Measurements from ENCODE around the gene NTHL1. TPM values are rescaled to one million over a fixed set of nuclear protein-coding genes. Genes with fewer than 3 reads are reported as not detected.

The NTHL1 gene
- total RNA-seq, 2 experiments from 2014 or later, result 28.2 to 29.8 TPM

DNA sequence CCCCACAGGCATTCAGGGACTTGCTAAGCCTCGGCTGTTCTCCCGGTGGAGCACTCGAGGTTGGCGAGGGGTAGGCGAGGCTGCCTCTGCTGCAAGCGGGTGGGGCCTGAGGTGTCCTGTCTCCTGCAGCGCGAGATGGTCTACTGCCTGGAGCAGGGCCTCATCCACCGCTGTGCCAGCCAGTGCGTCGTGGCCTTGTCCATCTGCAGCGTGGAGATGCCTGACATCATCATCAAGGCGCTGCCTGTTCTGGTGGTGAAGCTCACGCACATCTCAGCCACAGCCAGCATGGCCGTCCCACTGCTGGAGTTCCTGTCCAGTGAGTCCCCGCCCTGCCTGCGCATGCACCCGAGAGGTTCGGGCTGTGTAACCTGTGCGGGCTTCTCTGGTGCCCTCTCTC, 26.4 kb upstream of the NTHL1 start:
- no peaks in the 10 kb centered on the region for H3K9me3 Mint-ChIP-seq
- H3K27ac Mint-ChIP-seq, result no peak overlapping the region
- CTCF ChIA-PET, result no interaction called here
- TF ChIP-seq, protein P1, sequence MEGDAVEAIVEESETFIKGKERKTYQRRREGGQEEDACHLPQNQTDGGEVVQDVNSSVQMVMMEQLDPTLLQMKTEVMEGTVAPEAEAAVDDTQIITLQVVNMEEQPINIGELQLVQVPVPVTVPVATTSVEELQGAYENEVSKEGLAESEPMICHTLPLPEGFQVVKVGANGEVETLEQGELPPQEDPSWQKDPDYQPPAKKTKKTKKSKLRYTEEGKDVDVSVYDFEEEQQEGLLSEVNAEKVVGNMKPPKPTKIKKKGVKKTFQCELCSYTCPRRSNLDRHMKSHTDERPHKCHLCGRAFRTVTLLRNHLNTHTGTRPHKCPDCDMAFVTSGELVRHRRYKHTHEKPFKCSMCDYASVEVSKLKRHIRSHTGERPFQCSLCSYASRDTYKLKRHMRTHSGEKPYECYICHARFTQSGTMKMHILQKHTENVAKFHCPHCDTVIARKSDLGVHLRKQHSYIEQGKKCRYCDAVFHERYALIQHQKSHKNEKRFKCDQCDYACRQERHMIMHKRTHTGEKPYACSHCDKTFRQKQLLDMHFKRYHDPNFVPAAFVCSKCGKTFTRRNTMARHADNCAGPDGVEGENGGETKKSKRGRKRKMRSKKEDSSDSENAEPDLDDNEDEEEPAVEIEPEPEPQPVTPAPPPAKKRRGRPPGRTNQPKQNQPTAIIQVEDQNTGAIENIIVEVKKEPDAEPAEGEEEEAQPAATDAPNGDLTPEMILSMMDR (IDR thresholded peaks at IDR 0.05), result no peak
- no peak overlapping the region for H3K4me3 Mint-ChIP-seq
- intact Hi-C loops (cut with micrococcal nuclease), result no loop called here
- H3K27me3 Mint-ChIP-seq, result no peaks in the 10 kb centered on the region
- peaks cover 2% of the 10 kb centered on the region for H3K36me3 Mint-ChIP-seq (ENCODE audit: low read depth)
- POLR2A ChIA-PET, result no interaction called here
- H3K4me1 Mint-ChIP-seq (ENCODE audit: low read depth), result no peaks in the 10 kb centered on the region
- DNase-seq (no peak), ATAC-seq (no peak)

DNA sequence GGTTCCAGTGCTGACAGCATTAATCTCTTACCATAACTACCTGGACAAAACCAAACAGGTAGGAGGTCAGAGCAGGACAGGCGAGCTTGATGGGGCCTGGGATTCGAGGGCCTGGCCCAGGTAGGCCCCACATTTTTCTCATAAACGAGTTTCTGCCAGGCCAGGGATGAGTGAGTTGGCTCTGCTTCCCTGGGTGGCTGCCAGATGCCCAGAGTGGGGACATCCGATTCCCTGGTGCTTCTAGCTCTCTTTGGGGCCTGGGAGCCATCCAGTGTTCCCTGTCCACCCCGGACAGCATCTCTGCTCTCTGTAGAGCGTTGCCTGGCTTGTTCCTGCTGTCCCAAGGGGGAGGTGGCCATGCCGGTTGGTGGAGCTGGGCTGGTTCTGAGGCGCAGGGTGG, 25.3 kb upstream of the NTHL1 start:
- peaks cover 4% of the 10 kb centered on the region for H3K36me3 Mint-ChIP-seq (ENCODE audit: low read depth)
- TF ChIP-seq, protein P1 (IDR thresholded peaks at IDR 0.05), result no peak
- no peak overlapping the region for H3K4me3 Mint-ChIP-seq
- H3K9me3 Mint-ChIP-seq, result no peaks in the 10 kb centered on the region
- no peaks in the 10 kb centered on the region for H3K4me1 Mint-ChIP-seq (ENCODE audit: low read depth)
- DNase-seq, result no peak
- H3K27ac Mint-ChIP-seq, result no peak overlapping the region
- POLR2A ChIA-PET, result interaction anchor here (1.4 kb wide), 1 partner anchor 82 kb away, joined by 4 read pairs; the partner anchor contains the start of gene TRAF7
- intact Hi-C loops (cut with micrococcal nuclease), result no loop called here
- CTCF ChIA-PET, result no interaction called here
- no peaks in the 10 kb centered on the region for H3K27me3 Mint-ChIP-seq
- ATAC-seq, result no peak

DNA sequence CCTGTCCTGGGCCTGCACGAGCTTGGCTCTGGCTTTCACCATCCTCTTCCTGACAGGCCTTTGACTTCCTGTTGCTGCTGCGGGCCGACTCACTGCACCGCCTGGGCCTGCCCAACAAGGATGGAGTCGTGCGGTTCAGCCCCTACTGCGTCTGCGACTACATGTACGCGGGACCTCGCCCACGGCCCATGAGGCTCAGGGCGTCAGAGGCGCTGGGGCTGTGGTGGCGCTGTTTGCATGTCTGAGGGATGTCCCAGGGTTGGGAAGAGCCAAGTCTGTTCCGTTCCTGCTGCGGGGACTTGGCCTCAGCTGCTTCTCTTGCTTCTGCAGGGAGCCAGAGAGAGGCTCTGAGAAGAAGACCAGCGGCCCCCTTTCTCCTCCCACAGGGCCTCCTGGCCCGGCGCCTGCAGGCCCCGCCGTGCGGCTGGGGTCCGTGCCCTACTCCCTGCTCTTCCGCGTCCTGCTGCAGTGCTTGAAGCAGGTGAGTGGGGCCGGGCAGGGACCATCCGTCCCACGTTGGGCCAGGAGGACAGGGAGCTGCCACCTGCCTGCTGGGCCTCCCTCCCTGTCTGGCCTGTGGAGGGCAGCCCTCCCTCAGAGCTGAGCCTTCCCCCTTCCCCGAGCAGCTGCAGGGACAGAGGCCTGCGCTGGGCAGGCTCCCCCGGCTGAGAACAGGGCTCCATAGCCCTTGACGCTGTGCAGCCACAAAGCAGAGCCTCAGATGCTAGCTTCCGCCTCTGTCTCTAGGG, 24.0 kb upstream of the NTHL1 start:
- Mint-ChIP-seq H3K27me3 (no peaks in the 10 kb centered on the region), H3K4me1 (ENCODE audit: low read depth) (no peaks in the 10 kb centered on the region), H3K36me3 (ENCODE audit: low read depth) (peaks cover 4% of the 10 kb centered on the region), H3K9me3 (no peaks in the 10 kb centered on the region), H3K4me3 (no peak overlapping the region), H3K27ac (no peak overlapping the region)
- DNase-seq, result no peak
- intact Hi-C loops (cut with micrococcal nuclease), result no loop called here
- CTCF ChIA-PET, result interaction anchor here (0.6 kb wide), 1 partner anchor 8 kb away, joined by 3 read pairs; no protein-coding TSS in a partner anchor
- no peak for ATAC-seq
- POLR2A ChIA-PET, result interaction anchor here (0.8 to 1.4 kb wide), 3 partner anchors 79 to 84 kb away, joined by 3 to 4 read pairs (median 3); partner anchors contain the start of gene TRAF7
- TF ChIP-seq, protein P1 (IDR thresholded peaks at IDR 0.05), result no peak

DNA sequence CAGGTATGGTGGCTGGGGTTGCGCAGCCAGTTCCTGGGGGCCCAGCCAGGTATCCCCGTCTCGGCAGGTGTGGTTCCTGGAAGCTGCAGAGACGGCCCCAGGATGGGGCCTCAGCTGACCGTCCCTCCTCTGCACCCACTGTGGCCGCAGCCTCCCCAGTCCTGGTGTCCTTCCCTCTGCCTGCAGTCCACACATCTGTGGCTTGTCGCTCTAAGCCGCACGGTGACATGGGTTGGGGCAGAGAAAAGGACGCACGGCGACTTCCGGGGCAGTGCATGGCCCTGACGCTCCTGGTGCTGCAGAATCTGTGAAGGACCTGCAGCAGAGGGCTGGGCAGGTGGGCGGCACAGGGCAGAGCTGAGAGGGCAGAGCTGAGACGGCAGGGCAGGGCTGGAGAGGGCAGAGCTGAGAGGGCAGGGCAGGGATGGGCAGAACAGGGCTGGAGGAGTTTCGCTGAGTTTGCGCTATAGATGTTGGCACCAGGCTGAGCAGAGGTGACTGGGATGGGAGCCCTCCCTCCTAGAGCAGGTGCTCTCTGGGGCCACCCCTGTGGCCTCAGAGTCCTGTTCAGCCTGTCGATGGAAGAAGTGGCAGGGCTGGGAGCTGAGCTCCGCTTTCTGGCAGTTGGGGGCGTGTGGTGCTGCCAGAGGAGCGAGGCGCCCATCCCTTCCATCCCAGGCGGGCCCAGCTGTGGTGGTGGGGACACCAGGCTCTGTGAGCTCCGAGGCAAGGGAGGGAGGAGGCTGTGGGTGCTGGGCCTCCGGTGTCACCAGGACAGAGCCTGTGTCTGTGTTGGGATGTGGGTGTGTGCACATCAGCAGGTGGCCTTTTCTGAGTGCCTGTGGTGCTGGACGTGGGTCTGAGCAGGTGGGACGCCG, 23.2 kb upstream of the NTHL1 start:
- no peaks in the 10 kb centered on the region for H3K27me3 Mint-ChIP-seq
- peaks cover 9% of the 10 kb centered on the region for H3K36me3 Mint-ChIP-seq (ENCODE audit: low read depth)
- POLR2A ChIA-PET, result interaction anchor here (0.8 to 0.9 kb wide), 2 partner anchors 78 to 82 kb away, joined by 3 read pairs; no protein-coding TSS in a partner anchor
- ATAC-seq (no peak), DNase-seq (no peak)
- H3K4me1 Mint-ChIP-seq (ENCODE audit: low read depth), result no peaks in the 10 kb centered on the region
- CTCF ChIA-PET, result interaction anchor here (0.6 kb wide), 1 partner anchor 9 kb away, joined by 3 read pairs; no protein-coding TSS in a partner anchor
- H3K4me3 Mint-ChIP-seq, result no peak overlapping the region
- intact Hi-C loops (cut with micrococcal nuclease), result no loop called here
- TF ChIP-seq, protein P1 (IDR thresholded peaks at IDR 0.05), result no peak
- H3K9me3 Mint-ChIP-seq, result no peaks in the 10 kb centered on the region
- H3K27ac Mint-ChIP-seq, result no peak overlapping the region
